Small intestine (tissue), 7 donors: Measurements from ENCODE around the gene FOXK1. TPM values are rescaled to one million over a fixed set of nuclear protein-coding genes. Genes with fewer than 3 reads are reported as not detected.

Source experiments
- DNase-seq, 2 donors: peaks; one replicate each; pipeline versions ENCODE4 v3.0.0 to v3.0.0-alpha.2; 2013
- FAIRE-seq: peaks from 2 replicates; lab custom pipeline; 2012; peaks lifted over from hg19 to GRCh38; lab: Jason Lieb, UNC
- H3K27ac ChIP-seq, 3 donors: one replicate each; pipeline ENCODE4 v1.5.1; 2013; ENCODE audit warnings: low read length in 2 of 3, mild to moderate bottlenecking in 2 of 3, control low read depth in 1 of 3, inconsistent platforms in 1 of 3, low read depth in 1 of 3, moderate library complexity in 1 of 3
- H3K27me3 ChIP-seq, 3 donors: one replicate each; pipeline ENCODE4 v1.6.1; 2013; ENCODE audit warnings: low read length in 3 of 3, inconsistent platforms in 1 of 3; ENCODE audit not compliant: control insufficient read depth in 3 of 3, insufficient read depth in 3 of 3
- H3K36me3 ChIP-seq, 3 donors: one replicate each; pipeline ENCODE4 v1.6.1; 2013; ENCODE audit warnings: low read length in 3 of 3, inconsistent platforms in 1 of 3, low read depth in 1 of 3, mild to moderate bottlenecking in 1 of 3, moderate library complexity in 1 of 3; ENCODE audit not compliant: control insufficient read depth in 3 of 3, insufficient read depth in 2 of 3
- H3K4me1 ChIP-seq, 3 donors: one replicate each; pipeline ENCODE4 v1.6.1; 2013; ENCODE audit warnings: low read length in 2 of 3, inconsistent platforms in 1 of 3, low read depth in 1 of 3, mild to moderate bottlenecking in 1 of 3, moderate library complexity in 1 of 3; ENCODE audit not compliant: control insufficient read depth in 3 of 3, insufficient read depth in 2 of 3
- H3K4me3 ChIP-seq, 3 donors: one replicate each; pipeline ENCODE4 v1.5.1; 2013; ENCODE audit warnings: low read length in 3 of 3, control low read depth in 1 of 3, inconsistent platforms in 1 of 3, low read depth in 1 of 3, mild to moderate bottlenecking in 1 of 3, moderate library complexity in 1 of 3
- H3K9me3 ChIP-seq, 2 donors: one replicate each; pipeline ENCODE4 v1.6.1; 2013; ENCODE audit warnings: low read depth in 1 of 2, low read length in 1 of 2; ENCODE audit not compliant: control insufficient read depth in 2 of 2, insufficient read depth in 1 of 2
- WGBS, 3 donors: extraction: QIAGEN DNeasy Blood & Tissue Kit; methylation state at CpG; one replicate each; pipeline ENCODE4 v1.1.7; 2013; 5-methylcytosine and 5-hydroxymethylcytosine counted together
- polyA plus RNA-seq, 4 donors: library from polyadenylated mRNA; stranded (reverse) in 3 of 4; unstranded in 1 of 4; fragments of 200-250 nt in 3 of 4; fragments of 120-200 nt in 1 of 4; gene quantifications; one replicate each; pipeline versions ENCODE4 v1.2.1 to v1.2.3, GENCODE V29; 2013
- donor health status: healthy with polysubstance abuse.
- donor health status: control.
- donor health status: control.
- donor health status: Bipolar disorder and iron deficiency.
- donor health status: healthy.

Gene FOXK1
- polyA plus RNA-seq, 4 donors: 1.4 to 12.5 (median 6.2) TPM

DNA sequence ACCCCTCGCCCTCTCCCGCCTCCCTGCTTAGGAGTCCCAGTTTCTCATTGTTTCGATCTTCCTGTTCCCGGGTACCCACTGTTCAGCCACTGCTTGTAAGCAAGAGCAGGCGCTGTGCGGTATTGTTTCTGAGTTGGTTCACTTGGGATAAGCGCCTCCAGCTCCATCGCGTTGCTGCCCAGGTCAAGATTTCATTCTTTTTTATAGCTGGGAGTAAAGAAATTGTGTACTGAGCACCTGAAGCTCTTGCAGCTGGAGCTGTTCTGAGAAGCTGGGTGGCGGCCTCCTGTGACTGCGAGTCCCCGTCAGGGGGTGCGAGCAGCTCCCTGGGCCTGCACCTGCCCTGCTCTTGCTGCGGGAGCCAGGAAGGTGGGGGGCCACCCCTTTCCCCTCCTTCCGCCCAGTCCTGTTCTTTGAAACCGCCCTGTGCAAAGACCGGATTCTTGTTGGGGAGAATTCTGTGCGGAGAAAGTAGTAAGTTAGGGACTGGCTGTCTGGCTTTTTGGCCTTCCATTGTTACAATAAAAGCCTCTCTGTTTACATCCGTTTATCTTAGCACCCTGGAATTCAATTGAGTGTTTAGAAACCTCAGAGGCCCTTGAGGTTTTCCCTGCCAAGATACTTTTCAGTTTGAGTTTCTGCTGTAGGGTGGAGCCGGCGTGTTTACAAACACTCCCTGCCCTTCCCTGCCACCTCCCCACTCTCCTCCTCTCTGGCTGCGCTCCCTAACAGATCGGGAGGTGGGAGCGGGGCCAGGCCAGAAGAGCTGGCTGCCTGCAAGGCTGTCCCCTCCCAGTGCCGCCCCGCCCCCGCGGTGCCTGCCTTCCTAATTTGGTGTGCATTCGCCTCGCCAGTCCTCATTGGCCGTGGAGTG lies 62.5 kb downstream of the FOXK1 start:
- H3K9me3 ChIP-seq: no peaks in the 10 kb centered on the region
- H3K27ac ChIP-seq: peak overlapping the region; percentile 75 to 98 (median 95)
- DNase-seq (peak; percentile 95), FAIRE-seq (no peak)
- peaks cover 0 to 61% (median 9%) of the 10 kb centered on the region in 3 donors for H3K4me1 ChIP-seq
- 8 to 13% (median 8%) methylated on average over 30 to 31 of the region's 31 CpGs for WGBS, 3 donors
- H3K27me3 ChIP-seq: no peaks in the 10 kb centered on the region
- H3K4me3 ChIP-seq: peak overlapping the region in 2 of 3 donors; percentile 17 to 36
- peaks cover 0 to 65% (median 0%) of the 10 kb centered on the region in 3 donors for H3K36me3 ChIP-seq

DNA sequence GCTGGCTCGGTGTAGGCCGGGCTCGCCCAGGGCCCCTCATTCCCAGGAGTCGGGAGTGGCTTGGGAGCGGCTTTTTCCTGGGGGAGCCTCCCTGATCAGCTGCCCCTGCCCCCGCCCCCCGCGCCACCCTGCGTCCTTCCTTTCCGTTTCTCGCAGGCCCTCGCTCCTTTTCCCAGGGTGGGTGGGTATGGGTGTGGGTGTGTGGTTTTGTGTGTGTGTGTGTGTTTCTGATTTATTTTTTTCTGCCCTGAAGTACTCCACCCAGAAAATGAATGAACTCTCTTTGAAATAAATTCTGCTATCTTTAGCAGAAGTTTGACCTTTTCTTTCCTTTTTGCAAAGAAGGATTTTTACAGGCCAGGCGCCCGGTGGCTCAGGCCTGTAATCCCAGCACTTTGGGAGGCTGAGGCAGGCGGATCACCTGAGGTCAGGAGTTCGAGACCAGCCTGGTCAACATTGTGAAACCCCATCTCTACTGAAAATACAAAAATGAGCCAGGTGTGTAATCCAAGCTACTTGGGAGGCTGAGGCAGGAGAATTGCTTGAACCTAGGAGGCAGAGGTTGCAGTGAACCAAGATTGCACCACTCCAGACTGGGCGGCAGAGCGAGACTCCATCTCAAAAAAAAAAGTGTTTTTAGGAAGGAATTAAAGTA lies 63.3 kb downstream of the FOXK1 start:
- peak overlapping the region; percentile 75 to 98 (median 95) for H3K27ac ChIP-seq
- peaks cover 0 to 60% (median 9%) of the 10 kb centered on the region in 3 donors for H3K4me1 ChIP-seq
- no peaks in the 10 kb centered on the region for H3K9me3 ChIP-seq
- H3K27me3 ChIP-seq: no peaks in the 10 kb centered on the region
- FAIRE-seq (no peak), DNase-seq (no peak)
- 6 to 7% (median 6%) methylated on average over 15 to 18 of the region's 18 CpGs for WGBS, 3 donors
- H3K36me3 ChIP-seq: peaks cover 0 to 67% (median 0%) of the 10 kb centered on the region in 3 donors
- H3K4me3 ChIP-seq: peak overlapping the region in 2 of 3 donors; percentile 17 to 36

DNA sequence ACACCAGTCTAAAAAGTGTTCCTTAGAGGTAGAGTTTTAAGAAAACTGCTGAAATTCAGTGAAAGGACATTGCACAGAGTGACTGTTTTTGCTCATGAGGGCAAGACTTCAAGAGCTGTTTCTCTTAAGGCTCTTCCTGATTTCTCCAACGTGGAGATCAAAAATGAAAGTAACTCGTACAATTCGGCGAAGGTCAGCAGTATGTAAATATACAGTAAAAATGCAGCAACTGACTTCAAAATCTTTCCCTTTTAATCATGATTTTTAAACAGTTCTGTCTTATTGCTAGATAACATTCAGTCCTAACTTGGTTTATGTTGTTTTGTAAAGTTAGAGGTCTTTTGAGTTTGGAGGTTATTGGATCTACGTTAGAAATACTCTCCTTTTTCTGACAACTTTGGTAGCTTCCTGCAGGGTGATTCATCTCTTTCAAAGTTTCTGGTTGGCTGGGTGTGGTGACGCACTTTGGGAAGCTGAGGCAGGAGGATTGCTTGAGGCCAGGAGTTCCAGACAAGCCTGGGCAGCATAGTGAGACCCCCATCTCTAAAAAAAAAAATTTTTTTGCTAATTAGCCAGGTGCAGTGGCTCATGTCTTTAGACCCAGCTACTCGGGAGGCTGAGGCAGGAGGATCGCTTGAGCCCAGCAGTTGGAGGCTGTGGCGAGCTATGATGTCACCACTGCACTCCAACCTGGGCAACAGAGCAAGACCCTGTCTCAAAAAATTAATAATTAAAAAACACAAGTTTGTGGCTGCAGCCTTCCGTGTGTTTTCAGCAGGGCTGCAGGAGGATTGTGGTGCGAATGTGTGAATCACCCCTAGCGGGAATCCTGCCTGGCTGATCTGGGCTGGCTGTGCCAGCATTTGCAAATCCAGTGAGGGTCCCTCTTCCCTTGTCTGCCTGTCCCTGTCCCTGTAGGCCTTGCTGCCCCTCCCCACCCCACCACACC lies 64.2 kb downstream of the FOXK1 start:
- H3K27me3 ChIP-seq: no peaks in the 10 kb centered on the region
- WGBS, 3 donors: 44 to 45% (median 45%) methylated on average over 12 of the region's 12 CpGs
- peaks cover 0 to 60% (median 9%) of the 10 kb centered on the region in 3 donors for H3K4me1 ChIP-seq
- H3K9me3 ChIP-seq: no peaks in the 10 kb centered on the region
- H3K36me3 ChIP-seq: peaks cover 0 to 65% (median 0%) of the 10 kb centered on the region in 3 donors
- H3K27ac ChIP-seq: peak overlapping the region; percentile 75 to 98 (median 95)
- FAIRE-seq: no peak
- DNase-seq: peak; percentile 84
- peak overlapping the region in 2 of 3 donors; percentile 2 to 21 for H3K4me3 ChIP-seq

DNA sequence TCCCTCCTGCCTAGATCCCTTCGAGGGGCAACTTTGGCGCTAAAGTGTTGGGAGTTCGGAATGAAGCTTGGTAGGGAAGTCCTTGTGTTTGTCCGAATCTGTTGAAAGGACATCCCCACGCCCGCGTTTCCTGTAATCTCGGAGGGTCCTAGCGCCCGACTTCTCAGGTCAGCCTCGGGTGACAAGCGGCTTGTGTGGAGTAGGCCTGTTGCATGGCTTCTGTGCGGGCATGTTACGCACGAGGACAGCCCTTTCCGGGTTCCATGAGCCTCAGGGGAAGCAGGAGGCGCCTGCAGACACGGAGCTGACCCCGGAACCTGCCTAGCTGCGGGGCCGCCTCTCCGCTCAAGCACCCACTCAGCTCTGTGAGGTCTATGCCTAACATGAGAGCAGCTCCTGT lies 64.9 kb downstream of the FOXK1 start:
- Histone ChIP-seq H3K36me3 (peaks cover 0 to 65% (median 0%) of the 10 kb centered on the region in 3 donors), H3K27me3 (no peaks in the 10 kb centered on the region), H3K4me1 (peaks cover 0 to 55% (median 9%) of the 10 kb centered on the region in 3 donors), H3K4me3 (no peak overlapping the region), H3K27ac (peak overlapping the region; percentile 75 to 98 (median 95)), H3K9me3 (no peaks in the 10 kb centered on the region)
- DNase-seq: no peak
- WGBS, 3 donors: 85 to 94% (median 93%) methylated on average over 22 of the region's 22 CpGs
- no peak for FAIRE-seq

DNA sequence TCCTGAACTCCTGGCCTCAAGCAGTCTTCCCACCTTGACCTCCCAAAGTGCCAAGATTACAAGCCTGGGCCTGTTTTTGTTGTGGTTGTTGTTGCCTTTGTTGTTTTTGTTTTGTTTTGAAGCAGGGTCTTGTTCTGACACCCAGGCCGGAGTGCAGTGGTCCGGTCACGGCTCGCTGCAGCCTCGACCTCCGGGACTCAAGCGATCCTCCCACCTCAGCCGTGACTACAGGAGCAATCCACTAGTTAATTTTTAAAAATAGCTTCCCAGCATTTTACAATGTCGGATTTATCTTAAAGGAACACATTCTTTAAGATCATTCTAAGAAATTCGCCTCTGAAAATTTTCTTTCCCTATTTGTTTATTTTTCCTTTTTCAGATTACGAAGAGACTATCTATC lies 65.7 kb downstream of the FOXK1 start:
- DNase-seq: peak in 1 of 2 donors; percentile 42
- 66 to 84% (median 74%) methylated on average over 11 of the region's 11 CpGs for WGBS, 3 donors
- H3K9me3 ChIP-seq: no peaks in the 10 kb centered on the region

GRCh38 chr7:4748231-4748681 lies 66.2 kb downstream of the FOXK1 start:
- Histone ChIP-seq H3K4me1 (peaks cover 0 to 48% (median 9%) of the 10 kb centered on the region in 3 donors), H3K27me3 (no peaks in the 10 kb centered on the region), H3K4me3 (no peak overlapping the region), H3K27ac (peak overlapping the region in 2 of 3 donors; percentile 43 to 95), H3K36me3 (peaks cover 0 to 62% (median 0%) of the 10 kb centered on the region in 3 donors), H3K9me3 (no peaks in the 10 kb centered on the region)
- 68 to 88% (median 82%) methylated on average over 10 of the region's 10 CpGs for WGBS, 3 donors
- DNase-seq (peak in 1 of 2 donors; percentile 30), FAIRE-seq (no peak)

More for the DNA sequence above, 65.7 kb downstream of the FOXK1 start:
- Histone ChIP-seq H3K36me3 (peaks cover 0 to 65% (median 0%) of the 10 kb centered on the region in 3 donors), H3K4me1 (peaks cover 0 to 51% (median 9%) of the 10 kb centered on the region in 3 donors), H3K27ac (peak overlapping the region in 2 of 3 donors; percentile 4 to 95), H3K4me3 (no peak overlapping the region), H3K27me3 (no peaks in the 10 kb centered on the region)
- no peak for FAIRE-seq

GRCh38 chr7:4749363-4749762 lies 67.3 kb downstream of the FOXK1 start:
- H3K4me1 ChIP-seq: peaks cover 0 to 37% (median 5%) of the 10 kb centered on the region in 3 donors
- H3K27me3 ChIP-seq: no peaks in the 10 kb centered on the region
- no peak for DNase-seq
- no peak for FAIRE-seq
- no peak overlapping the region for H3K4me3 ChIP-seq
- H3K27ac ChIP-seq: peak overlapping the region in 1 of 3 donors; percentile 4
- WGBS, 3 donors: 89 to 98% (median 96%) methylated on average over 11 to 14 of the region's 14 CpGs
- H3K36me3 ChIP-seq: peaks cover 0 to 68% (median 0%) of the 10 kb centered on the region in 3 donors
- no peaks in the 10 kb centered on the region for H3K9me3 ChIP-seq
